ELR (cell line): ENCODE results near the gene TFPT.
A peak's percentile ranks its signal among the peaks of the same experiment; 100 is the strongest.
"Not testable (repeated sequence)": the region's sequence is repeated elsewhere in the genome, so short reads cannot be mapped to it uniquely, and the experiment has no call there.

ENCODE experiments used
- DNase-seq: peaks from one replicate; pipeline ENCODE4 v3.0.0-alpha.2; 2015; ENCODE audit warnings: low read depth

The TFPT gene

GRCh38 chr19:54121259-54121658, 5.8 kb upstream of the TFPT start:
- DNase-seq = no peak

- DNase-seq = peak; percentile 66
Observed at GRCh38 chr19:54114340-54115108, 933 bp downstream of the TFPT start.

DNA sequence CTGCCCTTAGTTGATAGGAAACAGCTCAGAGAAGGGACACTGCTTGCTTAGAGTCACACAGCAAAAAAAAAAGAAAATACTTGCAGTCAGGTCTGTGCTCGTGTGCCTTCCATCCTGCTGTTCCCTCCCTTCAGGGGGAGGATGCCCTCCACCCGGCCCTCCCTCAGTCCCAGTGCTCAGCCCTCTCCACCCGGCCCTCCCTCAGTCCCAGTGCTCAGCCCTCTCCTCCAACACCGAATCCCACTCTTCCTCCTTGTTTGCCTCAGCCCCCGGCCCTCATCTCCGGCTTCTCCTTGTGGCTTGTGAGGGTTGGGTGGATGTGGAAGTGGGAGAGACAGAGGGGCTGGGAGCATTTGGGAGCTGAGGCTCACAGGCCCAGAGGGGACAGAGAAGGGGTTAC, 5.8 kb downstream of the TFPT start:
- DNase-seq = no peak

GRCh38 chr19:54108496-54108895, 7.0 kb downstream of the TFPT start:
- no peak for DNase-seq

GRCh38 chr19:54107876-54108490, 7.5 kb downstream of the TFPT start:
- no peak for DNase-seq

DNA sequence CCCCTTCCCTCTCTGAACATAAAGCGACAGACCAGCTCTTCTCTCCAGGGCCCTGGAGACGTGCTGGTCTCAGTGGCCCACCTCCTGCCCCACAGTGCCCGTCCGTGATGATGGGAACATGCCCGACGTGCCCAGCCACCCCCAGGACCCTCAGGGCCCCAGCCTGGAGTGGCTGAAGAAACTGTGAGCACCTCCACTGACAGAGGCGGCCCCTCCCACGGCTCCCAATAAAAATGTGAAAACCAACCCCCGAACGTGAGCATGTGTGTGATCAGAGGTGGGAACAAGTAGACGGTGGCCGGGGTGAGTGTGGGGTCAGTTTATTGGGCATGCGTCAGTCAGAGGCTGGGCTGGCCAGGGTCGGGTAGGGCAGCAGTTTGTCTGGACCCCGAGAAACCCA, 8.7 kb downstream of the TFPT start:
- DNase-seq = no peak

- DNase-seq = no peak
Observed at GRCh38 chr19:54105796-54106195, 9.7 kb downstream of the TFPT start.

- no peak for DNase-seq
Observed at GRCh38 chr19:54104998-54105715, 10.3 kb downstream of the TFPT start.

DNA sequence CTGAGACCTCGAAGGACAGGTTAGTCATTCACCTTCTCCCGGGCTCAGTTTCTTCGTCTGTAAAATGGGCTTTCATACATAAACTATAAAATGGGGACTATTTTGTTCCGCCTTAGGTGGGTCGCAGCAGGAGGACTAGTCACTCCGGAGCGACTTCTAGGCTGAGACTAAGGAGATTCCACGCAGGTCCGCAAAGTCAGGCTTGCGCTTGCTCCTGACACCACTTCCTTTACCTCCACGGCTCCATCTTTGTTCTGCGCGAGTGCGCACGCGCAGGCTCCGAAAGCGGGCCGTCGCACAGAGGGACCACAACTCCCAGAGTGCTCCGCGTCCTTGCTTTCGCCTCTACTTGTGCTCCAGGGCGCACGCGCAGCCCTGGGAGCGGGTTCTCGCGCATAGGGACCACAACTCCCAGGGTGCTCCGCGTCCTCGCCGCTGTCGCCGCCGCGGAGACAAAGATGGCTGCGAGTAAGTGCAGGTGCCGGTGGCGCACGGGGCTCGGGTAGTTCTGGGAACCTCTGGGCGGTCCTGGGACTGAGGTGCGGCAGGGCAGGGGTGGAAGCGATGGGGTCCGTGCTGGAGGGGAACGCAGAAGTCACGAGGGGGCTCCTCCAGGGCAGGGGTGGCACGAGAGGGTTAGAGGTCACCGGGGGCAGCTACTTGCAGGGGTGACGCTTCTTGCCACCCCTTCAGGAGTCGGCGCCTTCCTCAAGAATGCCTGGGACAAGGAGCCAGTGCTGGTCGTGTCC, 12.9 kb downstream of the TFPT start, which contains the start of gene NDUFA3:
Gene NDUFA3 (plus strand): TSS at position 435 of the 749 bp plus-strand sequence. CDS start 24 bp downstream, at position 459.
- DNase-seq = peak; percentile 98

GRCh38 chr19:54100561-54100960, 14.9 kb downstream of the TFPT start, which contains the start of gene OSCAR:
Gene OSCAR, minus strand, starts transcription at chr19:54100803. Its CDS starts 11 bp downstream, at chr19:54100792.
- DNase-seq = peak; percentile 40

DNA sequence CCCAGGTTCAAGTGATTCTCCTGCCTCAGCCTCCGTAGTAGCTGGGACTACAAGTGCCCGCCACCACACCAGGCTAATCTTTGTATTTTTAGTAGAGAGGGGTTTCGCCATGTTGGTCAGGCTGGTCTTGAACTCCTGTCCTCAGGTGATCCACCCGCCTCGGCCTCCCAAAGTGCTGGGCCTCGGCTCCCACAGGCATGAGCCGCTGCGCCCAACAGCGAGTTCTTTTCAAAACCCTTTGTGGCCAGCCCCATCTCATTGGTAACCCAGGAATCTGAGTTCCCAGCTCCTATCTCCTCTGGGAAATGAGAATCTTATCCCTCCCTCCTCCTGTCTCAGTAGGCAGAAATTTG, 15.6 kb downstream of the TFPT start:
- not testable (repeated sequence) for DNase-seq

DNA sequence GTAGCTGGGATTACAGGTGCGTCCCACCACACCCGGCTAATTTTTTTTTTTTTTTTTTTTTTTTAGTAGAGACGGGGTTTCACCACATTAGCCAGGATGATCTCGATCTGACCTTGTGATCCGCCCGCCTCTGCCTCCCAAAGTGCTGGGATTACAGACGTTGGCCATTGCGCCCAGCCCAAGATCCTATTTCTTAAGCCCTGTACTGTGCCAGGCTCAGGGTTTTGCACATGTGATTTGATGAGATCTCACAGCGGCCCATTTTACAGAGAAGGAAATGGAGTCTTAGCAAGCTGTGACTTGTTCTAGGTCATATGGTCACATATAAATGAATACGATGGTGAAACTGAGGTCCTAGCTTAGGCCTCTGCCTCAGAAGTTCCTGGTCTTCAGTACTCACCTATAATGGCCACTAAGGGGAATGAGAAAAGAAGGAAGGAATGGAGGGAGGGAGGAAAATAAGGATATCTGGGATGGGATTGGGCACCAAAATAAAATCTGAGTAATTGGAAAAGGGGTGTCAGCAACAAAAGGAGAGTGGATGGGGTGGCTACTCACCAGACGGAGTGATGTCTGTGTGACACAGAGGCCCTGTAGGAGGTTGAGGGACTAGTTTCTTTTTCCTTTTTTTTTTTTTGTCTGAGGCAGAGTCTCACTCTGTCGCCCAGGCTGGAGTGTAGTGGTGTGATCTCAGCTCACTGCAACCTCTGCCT, 16.1 kb downstream of the TFPT start:
- DNase-seq = no peak

DNA sequence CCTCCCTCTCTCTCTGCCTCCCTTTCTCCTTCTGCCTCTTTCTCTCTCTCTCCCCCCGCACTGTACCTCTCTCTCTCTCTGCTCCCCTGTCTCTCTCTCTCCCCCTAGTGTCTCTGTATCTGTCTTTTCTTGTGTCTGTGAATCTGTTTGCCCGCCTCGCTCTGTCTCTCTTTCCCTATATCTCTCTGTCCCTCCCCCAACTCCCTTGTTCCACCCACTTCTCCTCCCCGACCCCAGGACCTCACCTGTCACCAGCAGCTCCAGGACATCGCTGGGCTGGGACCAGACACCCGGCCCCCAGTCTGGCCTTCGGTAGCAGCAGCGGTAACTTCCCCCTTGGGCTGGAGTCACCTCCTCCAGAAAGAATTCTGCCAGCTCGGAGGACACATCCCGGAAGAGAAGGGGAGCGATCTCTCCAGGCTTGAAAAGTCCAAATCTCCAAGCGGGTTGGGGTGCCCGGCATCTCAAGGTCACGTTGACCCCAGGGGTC, 18.8 kb downstream of the TFPT start:
- peak; percentile 58 for DNase-seq

GRCh38 chr19:54095859-54096616, 19.4 kb downstream of the TFPT start:
- DNase-seq = peak; percentile 64

DNA sequence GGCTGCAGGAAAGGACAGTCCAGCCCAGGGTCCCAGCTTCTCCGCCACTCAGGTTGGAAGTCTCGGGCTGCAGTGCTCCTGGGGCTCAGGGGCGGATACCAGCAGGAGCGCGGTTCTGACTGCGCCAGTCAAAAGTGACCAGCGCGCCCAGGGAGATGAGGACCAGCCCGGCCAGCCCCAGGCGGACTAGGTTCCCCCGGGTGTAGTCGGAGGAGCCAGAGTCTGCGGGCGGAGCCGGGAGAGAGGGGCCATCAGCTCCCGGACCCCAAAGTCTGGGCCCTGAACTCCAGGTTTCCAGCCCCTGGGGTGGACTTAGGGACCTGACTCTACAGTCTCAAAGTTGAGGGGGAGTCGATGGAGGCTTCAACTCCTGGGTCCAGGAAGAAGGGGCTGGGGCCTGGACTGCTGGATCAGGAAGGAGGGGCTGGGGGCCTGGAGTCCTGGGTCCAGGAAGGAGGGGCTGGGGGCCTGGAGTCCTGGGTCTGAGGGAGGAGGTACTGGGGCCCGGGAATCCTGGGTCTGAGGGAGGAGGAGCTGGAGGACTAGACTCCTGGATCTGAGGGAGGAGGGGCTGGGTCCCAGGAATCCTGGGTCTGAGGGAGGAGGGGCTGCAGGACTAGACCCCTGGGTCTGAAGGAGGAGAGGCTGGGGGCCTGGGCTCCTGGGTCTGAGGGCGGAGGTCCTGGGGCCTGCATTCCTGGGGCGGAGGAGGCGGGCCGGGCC, 20.2 kb downstream of the TFPT start:
- no peak for DNase-seq

DNA sequence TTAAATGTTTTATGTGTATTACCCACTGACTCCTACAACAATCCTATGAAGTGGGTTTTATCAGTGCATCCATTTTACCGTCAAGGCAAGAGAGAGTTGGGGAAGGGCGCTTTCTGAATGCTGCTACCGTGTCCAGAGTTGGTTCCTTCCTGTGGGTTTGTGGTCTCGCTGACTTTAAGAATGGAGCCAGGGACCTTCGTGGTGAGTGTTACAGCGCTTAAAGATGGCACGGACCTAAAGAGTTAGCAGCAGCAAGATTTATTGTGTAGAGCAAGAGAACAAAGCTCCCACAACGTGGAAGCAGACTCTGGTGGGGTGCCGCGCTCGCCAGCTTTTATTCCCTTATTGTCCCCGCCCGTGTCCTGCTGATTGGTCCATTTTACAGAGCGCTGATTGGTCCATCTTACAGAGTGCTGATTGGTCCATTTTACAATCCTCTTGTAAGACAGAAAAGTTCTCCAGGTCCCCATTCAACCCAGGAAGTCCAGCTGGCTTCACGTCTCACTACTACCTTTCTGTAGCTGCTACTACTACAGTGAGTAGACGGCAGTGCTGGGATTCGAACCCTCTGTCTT, 20.9 kb downstream of the TFPT start:
- no peak for DNase-seq

DNA sequence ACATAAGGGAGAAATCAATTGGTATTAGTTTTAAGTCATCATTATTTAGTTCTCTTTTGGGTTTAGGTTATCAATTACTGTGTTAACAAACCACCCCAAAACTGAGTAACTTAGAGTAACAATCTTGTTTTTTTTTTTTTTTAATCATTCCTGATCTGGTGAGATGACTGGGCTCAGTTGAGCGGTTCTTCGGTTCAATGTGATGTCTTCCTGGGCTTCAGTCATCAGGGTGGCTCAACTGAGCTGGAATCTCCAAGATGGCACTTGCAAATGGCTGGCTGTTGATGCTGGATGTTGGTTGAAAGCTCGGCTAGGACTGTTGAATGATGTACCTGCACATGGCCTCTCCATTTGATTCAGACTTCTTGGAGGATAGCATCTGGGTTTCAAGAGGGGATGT, 31.0 kb downstream of the TFPT start:
- no peak for DNase-seq

DNA sequence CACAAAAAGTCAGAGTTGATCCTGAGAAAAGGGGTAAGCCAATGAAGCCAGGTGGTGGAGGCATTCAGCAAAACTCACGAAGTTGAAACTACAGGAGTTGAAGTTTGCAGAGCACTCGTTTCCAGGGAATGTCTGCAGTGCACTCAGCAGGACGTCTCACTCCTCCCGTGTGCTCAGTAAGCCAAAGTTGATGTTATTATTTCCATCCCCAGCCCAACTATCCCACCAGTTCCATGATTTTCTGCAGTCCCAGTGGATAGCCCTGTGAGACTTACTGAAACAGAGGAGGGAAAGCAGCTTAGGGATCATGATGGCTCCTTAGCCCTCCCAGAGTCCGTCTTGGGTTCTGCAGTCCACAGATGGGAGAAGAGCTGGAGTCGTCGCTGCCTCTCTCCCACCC, 34.4 kb downstream of the TFPT start, which contains the start of gene TARM1:
Gene TARM1 (minus strand): TSS at position 334 of the 400 bp plus-strand sequence. CDS start 25 bp downstream, at position 309.
- no peak for DNase-seq

DNA sequence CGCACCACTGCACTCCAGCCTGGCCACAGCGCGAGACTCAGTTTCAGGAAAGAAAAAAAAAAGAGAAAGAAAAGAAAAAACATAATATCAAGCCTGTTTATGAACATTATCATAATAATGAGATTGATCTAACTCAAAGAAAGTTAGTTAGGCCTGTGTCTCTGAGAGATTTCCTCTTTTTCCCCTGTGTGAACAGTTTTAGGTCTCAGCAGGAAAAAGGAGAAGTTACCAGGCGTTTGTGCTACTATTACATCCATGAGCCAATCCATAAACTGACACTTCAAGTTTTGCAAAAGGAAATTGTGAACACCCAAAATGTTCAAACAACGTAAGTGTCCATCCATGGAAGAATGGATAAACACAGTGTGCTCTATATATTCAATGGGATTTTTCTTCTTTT, 38.1 kb downstream of the TFPT start:
- no peak for DNase-seq
